ENCODE data around the gene ZNF593OS. TPM values are rescaled to one million over a fixed set of nuclear protein-coding genes. Genes with fewer than 3 reads are reported as not detected.

The ZNF593OS gene
- total RNA-seq = not detected
- long read RNA-seq = 0 reads

GRCh38 chr1:26171084-26172072, at the start of gene ZNF593OS:
TSS of gene ZNF593OS (minus strand) at chr1:26171832. CDS start at chr1:26171661, 171 bp downstream.
- DNase-seq (ENCODE audit: low spot score) = no peak
- intact Hi-C loops (cut with DNase I) = no loop called here

- no peak for DNase-seq (ENCODE audit: low spot score)
- intact Hi-C loops (cut with DNase I) = no loop called here
Observed at GRCh38 chr1:26221094-26221493, 49.5 kb upstream of the ZNF593OS start.

- DNase-seq (ENCODE audit: low spot score) = no peak
- intact Hi-C loops (cut with DNase I) = no loop called here
Observed at GRCh38 chr1:26220199-26220912, 48.7 kb upstream of the ZNF593OS start.

GRCh38 chr1:26218906-26219494, 47.4 kb upstream of the ZNF593OS start:
- DNase-seq (ENCODE audit: low spot score) = no peak
- intact Hi-C loops (cut with DNase I) = no loop called here

- intact Hi-C loops (cut with DNase I) = no loop called here
- no peak for DNase-seq (ENCODE audit: low spot score)
Observed at GRCh38 chr1:26215246-26215645, 43.6 kb upstream of the ZNF593OS start.

GRCh38 chr1:26213335-26213905, 41.8 kb upstream of the ZNF593OS start:
- no peak for DNase-seq (ENCODE audit: low spot score)
- intact Hi-C loops (cut with DNase I) = no loop called here

GRCh38 chr1:26212726-26213125, 41.1 kb upstream of the ZNF593OS start:
- no peak for DNase-seq (ENCODE audit: low spot score)
- intact Hi-C loops (cut with DNase I) = no loop called here

- intact Hi-C loops (cut with DNase I) = no loop called here
- no peak for DNase-seq (ENCODE audit: low spot score)
Observed at GRCh38 chr1:26210147-26210870, 38.7 kb upstream of the ZNF593OS start.

GRCh38 chr1:26203642-26204318, 32.1 kb upstream of the ZNF593OS start:
- DNase-seq (ENCODE audit: low spot score) = no peak
- intact Hi-C loops (cut with DNase I) = no loop called here

GRCh38 chr1:26200413-26200812, 28.8 kb upstream of the ZNF593OS start:
- DNase-seq (ENCODE audit: low spot score) = no peak
- intact Hi-C loops (cut with DNase I) = no loop called here

- no peak for DNase-seq (ENCODE audit: low spot score)
- intact Hi-C loops (cut with DNase I) = no loop called here
Observed at GRCh38 chr1:26197813-26198212, 26.2 kb upstream of the ZNF593OS start.

- intact Hi-C loops (cut with DNase I) = no loop called here
- DNase-seq (ENCODE audit: low spot score) = no peak
Observed at GRCh38 chr1:26197301-26197700, 25.7 kb upstream of the ZNF593OS start.

GRCh38 chr1:26195805-26196204, 24.2 kb upstream of the ZNF593OS start:
- no peak for DNase-seq (ENCODE audit: low spot score)
- intact Hi-C loops (cut with DNase I) = no loop called here

GRCh38 chr1:26191739-26192138, 20.1 kb upstream of the ZNF593OS start:
- no peak for DNase-seq (ENCODE audit: low spot score)
- intact Hi-C loops (cut with DNase I) = no loop called here

- DNase-seq (ENCODE audit: low spot score) = no peak
- intact Hi-C loops (cut with DNase I) = no loop called here
Observed at GRCh38 chr1:26190373-26190987, 18.8 kb upstream of the ZNF593OS start, which contains the start of gene CATSPER4. TSS of gene CATSPER4 (plus strand) at chr1:26190602. CDS start at chr1:26190628, 26 bp downstream.

GRCh38 chr1:26189751-26190275, 18.2 kb upstream of the ZNF593OS start:
- no peak for DNase-seq (ENCODE audit: low spot score)
- intact Hi-C loops (cut with DNase I) = no loop called here

GRCh38 chr1:26189331-26189730, 17.7 kb upstream of the ZNF593OS start:
- intact Hi-C loops (cut with DNase I) = no loop called here
- DNase-seq (ENCODE audit: low spot score) = no peak

- intact Hi-C loops (cut with DNase I) = no loop called here
Observed at GRCh38 chr1:26188477-26188876, 16.8 kb upstream of the ZNF593OS start.

More at GRCh38 chr1:26188477-26188876, 16.8 kb upstream of the ZNF593OS start:
- DNase-seq (ENCODE audit: low spot score) = no peak
